DOHH2 (cell line): ENCODE data around the gene ZFHX3.

Experiments used
- CTCF ChIP-seq: fragments of 200-600 bp; sonication (generic); IDR thresholded peaks from one replicate; pipeline ENCODE4 v1.5.1; 2014; ENCODE audit warnings: antibody characterized with exemption, mild to moderate bottlenecking, low read depth, low read length; ENCODE audit not compliant: poor library complexity, severe bottlenecking
- EZH2phosphoT487 ChIP-seq: fragments of 200-600 bp; sonication (generic); IDR thresholded peaks from 2 replicates; pipeline ENCODE4 v1.6.1; 2017; ENCODE audit warnings: borderline replicate concordance, mild to moderate bottlenecking, antibody characterized with exemption, low read length, moderate library complexity, mixed read lengths

- TF ChIP-seq CTCF: no peak
- no peak for TF ChIP-seq EZH2phosphoT487
These were observed 130.9 kb downstream of the ZFHX3 start for GRCh38 chr16:72917051-72917450.
